VCaP (cell line): ENCODE data around the gene TMSB10.
"Not testable (repeated sequence)": the region's sequence is repeated elsewhere in the genome, so short reads cannot be mapped to it uniquely, and the experiment has no call there.

Experiments used
- H3K27ac ChIP-seq: fragments of 450-650 bp; 2 replicates; pipeline ENCODE4 v1.5.1; 2017
- CTCF ChIP-seq: fragments of 450-650 bp; conservative IDR thresholded peaks from 2 replicates; pipeline ENCODE4 v1.5.1; 2017; ENCODE audit warnings: mild to moderate bottlenecking, moderate library complexity

Gene TMSB10

DNA sequence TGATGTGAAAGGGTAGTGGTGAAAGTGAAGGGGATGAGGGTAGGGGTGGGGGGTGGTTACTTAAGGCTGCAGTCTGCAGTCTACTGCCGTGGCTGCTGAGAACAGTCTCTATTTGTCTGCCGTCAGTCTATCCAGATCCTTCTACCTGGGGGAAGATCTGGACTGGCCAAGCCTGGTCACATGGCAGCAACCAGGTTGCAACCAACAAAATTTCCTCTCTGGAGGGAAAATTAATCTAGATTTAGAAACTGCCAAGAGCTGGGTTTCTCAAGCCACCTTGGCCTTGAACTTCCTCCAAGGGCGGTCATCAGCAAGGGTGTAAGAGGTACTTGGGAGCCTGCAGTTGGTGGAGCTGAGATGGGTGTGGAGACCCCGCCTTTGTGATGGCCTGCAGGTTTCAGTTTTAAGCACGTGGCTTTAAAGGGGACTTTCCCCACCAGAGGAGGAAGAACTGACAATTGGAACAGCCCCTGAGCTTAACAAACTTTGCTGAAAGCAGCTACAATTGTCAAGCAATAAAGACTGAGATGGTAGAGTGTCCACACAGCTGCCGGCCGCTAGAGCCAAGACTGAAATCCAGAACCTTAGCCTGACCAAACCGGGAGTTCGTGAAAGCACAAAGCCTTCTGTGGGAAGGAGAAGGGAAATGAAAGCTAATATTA is 34.1 kb downstream of the TMSB10 start:
- TF ChIP-seq CTCF, result no peak
- H3K27ac ChIP-seq, result no peak overlapping the region

DNA sequence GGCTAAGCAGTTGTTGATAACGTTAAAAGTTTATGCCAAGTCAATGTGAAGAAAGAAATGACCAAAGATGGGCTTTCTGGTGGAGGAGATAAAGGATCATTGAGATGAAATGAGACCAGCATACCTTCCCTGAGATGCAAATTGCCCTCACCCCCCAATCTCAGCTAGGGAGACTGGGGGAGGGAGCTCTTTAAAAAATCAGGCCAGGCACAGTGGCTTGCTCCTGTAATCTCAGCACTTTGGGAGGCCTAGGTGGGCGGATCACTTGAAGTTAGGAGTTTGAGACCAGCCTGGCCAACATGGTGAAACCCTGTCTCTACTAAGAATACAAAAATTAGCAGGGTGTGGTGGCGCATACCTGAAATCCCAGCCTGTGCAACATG is 34.6 kb downstream of the TMSB10 start:
- TF ChIP-seq CTCF, result no peak
- H3K27ac ChIP-seq, result no peak overlapping the region

- TF ChIP-seq CTCF, result no peak
Observed at GRCh38 chr2:84940831-84941412, 35.5 kb downstream of the TMSB10 start.

GRCh38 chr2:84942166-84942565 is 36.7 kb downstream of the TMSB10 start:
- H3K27ac ChIP-seq, result no peak overlapping the region
- no peak for TF ChIP-seq CTCF

More at GRCh38 chr2:84940831-84941412, 35.5 kb downstream of the TMSB10 start:
- H3K27ac ChIP-seq, result no peak overlapping the region

DNA sequence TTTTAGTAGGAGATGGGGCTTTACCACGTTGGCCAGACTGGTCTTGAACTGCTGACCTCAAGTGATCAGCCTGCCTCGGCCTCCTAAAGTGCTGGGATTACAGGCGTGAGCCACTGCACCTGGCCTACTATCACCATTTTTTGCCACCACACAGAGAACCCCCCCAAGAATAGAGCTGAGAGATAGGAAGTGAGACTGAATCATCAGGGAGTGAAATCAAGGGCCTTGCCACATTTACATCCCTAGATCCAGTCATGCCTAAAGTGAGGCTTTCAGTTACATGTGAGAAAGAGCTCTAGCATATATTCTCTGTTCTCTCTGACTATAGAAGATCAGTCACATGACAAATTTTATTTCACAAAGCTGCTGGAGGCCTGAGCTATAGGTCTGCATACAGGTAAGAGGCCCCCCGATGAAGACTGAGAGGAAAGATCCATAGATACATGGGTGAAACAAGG is 37.5 kb downstream of the TMSB10 start:
- no peak overlapping the region for H3K27ac ChIP-seq
- TF ChIP-seq CTCF, result no peak

- H3K27ac ChIP-seq, result no peak overlapping the region
- no peak for TF ChIP-seq CTCF
Observed at GRCh38 chr2:84944295-84944909, 38.9 kb downstream of the TMSB10 start.

- not testable (repeated sequence) for H3K27ac ChIP-seq
Observed at GRCh38 chr2:84945838-84946203, 40.4 kb downstream of the TMSB10 start.
